PC-3 (cell line): ENCODE measurements around the gene CCNY.

Source experiments
- EZH2 ChIP-seq: fragments of 300-600 bp; sonication (generic); IDR thresholded peaks from one replicate; pipeline ENCODE4 v1.6.1; 2017; ENCODE audit warnings: antibody characterized with exemption, mild to moderate bottlenecking, low read length; ENCODE audit not compliant: unreplicated experiment
- TF ChIP-seq, protein P1 (sequence below): fragments of 300-600 bp; sonication (generic); conservative IDR thresholded peaks from 2 replicates; pipeline ENCODE4 v1.5.1; 2017; ENCODE audit warnings: antibody characterized with exemption, low read depth, mild to moderate bottlenecking, low read length

DNA sequence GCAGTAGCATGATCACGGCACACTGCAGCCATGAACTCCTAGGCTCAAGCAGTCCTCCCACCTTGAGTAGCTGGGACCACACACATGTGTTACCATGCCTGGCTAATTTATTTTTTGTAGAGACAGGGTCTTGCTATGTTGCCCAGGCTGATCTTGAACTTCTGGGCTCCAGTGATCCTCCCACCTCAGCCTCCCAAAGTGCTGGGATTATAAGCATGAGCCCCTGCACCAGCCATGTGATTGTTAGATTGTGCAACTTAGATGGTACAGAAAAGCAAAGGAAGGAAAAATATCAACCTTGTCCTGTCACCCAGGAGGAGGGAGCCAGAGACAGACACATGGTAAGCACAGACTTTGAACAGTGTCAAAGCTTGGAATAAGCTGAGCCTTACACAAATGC lies 73.5 kb downstream of the CCNY start:
- no peak for TF ChIP-seq EZH2
- TF ChIP-seq, protein P1, sequence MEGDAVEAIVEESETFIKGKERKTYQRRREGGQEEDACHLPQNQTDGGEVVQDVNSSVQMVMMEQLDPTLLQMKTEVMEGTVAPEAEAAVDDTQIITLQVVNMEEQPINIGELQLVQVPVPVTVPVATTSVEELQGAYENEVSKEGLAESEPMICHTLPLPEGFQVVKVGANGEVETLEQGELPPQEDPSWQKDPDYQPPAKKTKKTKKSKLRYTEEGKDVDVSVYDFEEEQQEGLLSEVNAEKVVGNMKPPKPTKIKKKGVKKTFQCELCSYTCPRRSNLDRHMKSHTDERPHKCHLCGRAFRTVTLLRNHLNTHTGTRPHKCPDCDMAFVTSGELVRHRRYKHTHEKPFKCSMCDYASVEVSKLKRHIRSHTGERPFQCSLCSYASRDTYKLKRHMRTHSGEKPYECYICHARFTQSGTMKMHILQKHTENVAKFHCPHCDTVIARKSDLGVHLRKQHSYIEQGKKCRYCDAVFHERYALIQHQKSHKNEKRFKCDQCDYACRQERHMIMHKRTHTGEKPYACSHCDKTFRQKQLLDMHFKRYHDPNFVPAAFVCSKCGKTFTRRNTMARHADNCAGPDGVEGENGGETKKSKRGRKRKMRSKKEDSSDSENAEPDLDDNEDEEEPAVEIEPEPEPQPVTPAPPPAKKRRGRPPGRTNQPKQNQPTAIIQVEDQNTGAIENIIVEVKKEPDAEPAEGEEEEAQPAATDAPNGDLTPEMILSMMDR = no peak
